ENCODE measurements around the gene SIRT3. TPM values are rescaled to one million over a fixed set of nuclear protein-coding genes. Genes with fewer than 3 reads are reported as not detected.
A peak's percentile ranks its signal among the peaks of the same experiment; 100 is the strongest.
"Not testable (repeated sequence)": the region's sequence is repeated elsewhere in the genome, so short reads cannot be mapped to it uniquely, and the experiment has no call there.

Gene SIRT3
- total RNA-seq, 3 donors from 2014 or later (not counting 1 experiment from before 2014, with no cell fraction given), result 20.1 to 24.2 (median 21.2) TPM

DNA sequence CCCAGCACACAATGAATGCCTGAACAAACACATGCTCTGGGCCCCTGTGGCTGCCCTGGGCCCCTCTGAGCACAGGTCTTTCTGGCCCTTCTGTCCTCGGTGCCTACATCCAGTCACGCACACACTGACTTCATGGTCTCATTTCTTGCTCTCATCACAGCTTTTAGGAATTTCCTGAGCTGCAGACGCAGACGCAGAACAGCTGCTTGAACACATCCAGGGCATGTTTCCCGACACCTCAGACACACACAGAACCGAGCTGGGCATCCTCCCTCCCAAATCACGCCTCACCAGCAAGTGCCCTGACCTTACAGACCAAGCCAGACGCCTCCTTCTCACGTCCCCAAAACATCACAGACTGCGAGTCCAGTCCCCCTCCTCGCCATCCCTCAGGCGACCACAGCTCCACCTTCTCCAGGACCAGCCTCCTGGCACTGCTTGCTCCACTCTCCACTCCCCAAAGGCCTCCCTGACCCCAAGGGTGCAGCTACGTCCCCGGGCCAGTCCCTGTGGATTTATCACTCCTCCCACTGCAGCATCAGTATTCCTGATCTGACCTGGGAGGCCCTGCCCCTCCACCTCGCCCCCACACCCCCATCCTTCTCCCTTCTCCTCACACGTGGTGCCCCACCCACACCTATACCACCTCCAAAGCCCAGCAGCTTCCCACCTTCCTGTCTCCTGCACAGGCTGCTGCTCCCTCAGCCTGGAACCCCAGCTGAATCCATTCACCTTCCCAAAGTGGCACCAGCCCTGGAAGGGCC, 12.9 kb downstream of the SIRT3 start:
- Histone ChIP-seq H3K9me3 (ENCODE audit: control insufficient read depth, insufficient read depth, low read length) (no peaks in the 10 kb centered on the region), H3K36me3 (ENCODE audit: control insufficient read depth, insufficient read depth, low read length) (peaks cover 7% of the 10 kb centered on the region), H3K27me3 (ENCODE audit: control insufficient read depth, insufficient read depth, low read length) (no peaks in the 10 kb centered on the region), H3K4me1 (ENCODE audit: control insufficient read depth, insufficient read depth, low read length) (no peaks in the 10 kb centered on the region), H3K27ac (ENCODE audit: low read length) (no peak overlapping the region), H3K4me3 (ENCODE audit: low read length) (no peak overlapping the region)
- DNase-seq (no peak), ATAC-seq (no peak)
- H3K4me3 Mint-ChIP-seq, result no peak overlapping the region
- intact Hi-C loops (cut with micrococcal nuclease), result no loop called here
- WGBS (ENCODE audit: insufficient coverage), result 92% methylated on average over 16 of the region's 16 CpGs
- peaks cover 0 to under 1% of the 10 kb centered on the region in 2 donors for H3K4me1 Mint-ChIP-seq
- TF ChIP-seq, protein P1, sequence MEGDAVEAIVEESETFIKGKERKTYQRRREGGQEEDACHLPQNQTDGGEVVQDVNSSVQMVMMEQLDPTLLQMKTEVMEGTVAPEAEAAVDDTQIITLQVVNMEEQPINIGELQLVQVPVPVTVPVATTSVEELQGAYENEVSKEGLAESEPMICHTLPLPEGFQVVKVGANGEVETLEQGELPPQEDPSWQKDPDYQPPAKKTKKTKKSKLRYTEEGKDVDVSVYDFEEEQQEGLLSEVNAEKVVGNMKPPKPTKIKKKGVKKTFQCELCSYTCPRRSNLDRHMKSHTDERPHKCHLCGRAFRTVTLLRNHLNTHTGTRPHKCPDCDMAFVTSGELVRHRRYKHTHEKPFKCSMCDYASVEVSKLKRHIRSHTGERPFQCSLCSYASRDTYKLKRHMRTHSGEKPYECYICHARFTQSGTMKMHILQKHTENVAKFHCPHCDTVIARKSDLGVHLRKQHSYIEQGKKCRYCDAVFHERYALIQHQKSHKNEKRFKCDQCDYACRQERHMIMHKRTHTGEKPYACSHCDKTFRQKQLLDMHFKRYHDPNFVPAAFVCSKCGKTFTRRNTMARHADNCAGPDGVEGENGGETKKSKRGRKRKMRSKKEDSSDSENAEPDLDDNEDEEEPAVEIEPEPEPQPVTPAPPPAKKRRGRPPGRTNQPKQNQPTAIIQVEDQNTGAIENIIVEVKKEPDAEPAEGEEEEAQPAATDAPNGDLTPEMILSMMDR (IDR thresholded peaks at IDR 0.05), result no peak
- H3K9me3 Mint-ChIP-seq, result no peaks in the 10 kb centered on the region
- H3K27ac Mint-ChIP-seq, result no peak overlapping the region
- H3K36me3 Mint-ChIP-seq, result peaks cover 7% of the 10 kb centered on the region
- H3K27me3 Mint-ChIP-seq (ENCODE audit: low read depth in 2 of 2), result no peaks in the 10 kb centered on the region

DNA sequence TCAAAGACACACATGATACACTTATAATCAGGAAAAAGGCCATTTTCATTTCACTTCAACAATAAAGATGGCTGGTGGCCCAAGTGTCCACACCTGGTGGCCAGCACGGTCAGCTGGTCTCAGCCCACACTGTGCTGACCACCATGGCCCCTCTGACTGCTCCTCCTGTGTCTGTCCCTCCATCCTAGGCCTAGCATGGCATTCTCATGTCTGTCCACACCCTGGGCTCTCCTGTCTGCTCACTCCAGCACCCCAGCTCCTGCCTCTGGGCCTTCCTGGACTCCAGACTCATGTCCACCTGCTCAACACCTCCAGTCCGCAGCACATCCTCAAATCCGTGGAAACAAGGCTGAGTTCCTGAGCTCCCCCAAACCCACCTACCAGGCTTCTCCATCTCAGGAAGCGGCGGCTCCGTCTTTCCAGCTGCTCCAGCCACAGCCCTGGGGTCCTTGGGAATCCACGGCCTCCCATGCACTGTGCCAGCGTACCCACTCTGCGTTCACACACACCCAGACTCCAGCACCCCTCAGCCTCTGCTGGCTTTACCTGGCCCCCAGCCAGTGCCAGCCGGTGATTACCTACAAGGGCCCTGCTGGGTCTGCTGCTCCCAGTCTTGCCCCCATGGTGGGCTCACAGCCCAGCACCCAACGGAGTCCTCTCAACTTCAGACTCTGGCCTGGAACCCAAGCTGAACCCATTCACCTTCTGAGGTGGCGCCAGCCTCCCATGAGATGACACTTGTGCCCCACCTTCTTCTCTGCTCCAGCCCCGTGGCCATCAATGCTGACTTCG, 13.9 kb downstream of the SIRT3 start:
- peaks cover 7% of the 10 kb centered on the region for H3K36me3 Mint-ChIP-seq
- WGBS (ENCODE audit: insufficient coverage), result 96% methylated on average over 14 of the region's 14 CpGs
- Histone ChIP-seq H3K36me3 (ENCODE audit: control insufficient read depth, insufficient read depth, low read length) (peaks cover 7% of the 10 kb centered on the region), H3K27ac (ENCODE audit: low read length) (no peak overlapping the region), H3K4me1 (ENCODE audit: control insufficient read depth, insufficient read depth, low read length) (no peaks in the 10 kb centered on the region), H3K27me3 (ENCODE audit: control insufficient read depth, insufficient read depth, low read length) (no peaks in the 10 kb centered on the region), H3K4me3 (ENCODE audit: low read length) (no peak overlapping the region), H3K9me3 (ENCODE audit: control insufficient read depth, insufficient read depth, low read length) (no peaks in the 10 kb centered on the region)
- TF ChIP-seq, protein P1 (IDR thresholded peaks at IDR 0.05), result no peak
- H3K4me1 Mint-ChIP-seq, result peaks cover 7 to 9% of the 10 kb centered on the region in 2 donors
- intact Hi-C loops (cut with micrococcal nuclease), result no loop called here
- no peak overlapping the region for H3K4me3 Mint-ChIP-seq
- ATAC-seq (no peak), DNase-seq (no peak)
- no peaks in the 10 kb centered on the region for H3K9me3 Mint-ChIP-seq
- H3K27me3 Mint-ChIP-seq (ENCODE audit: low read depth in 2 of 2), result no peaks in the 10 kb centered on the region
- H3K27ac Mint-ChIP-seq, result peak overlapping the region in 1 of 2 donors; percentile 64

DNA sequence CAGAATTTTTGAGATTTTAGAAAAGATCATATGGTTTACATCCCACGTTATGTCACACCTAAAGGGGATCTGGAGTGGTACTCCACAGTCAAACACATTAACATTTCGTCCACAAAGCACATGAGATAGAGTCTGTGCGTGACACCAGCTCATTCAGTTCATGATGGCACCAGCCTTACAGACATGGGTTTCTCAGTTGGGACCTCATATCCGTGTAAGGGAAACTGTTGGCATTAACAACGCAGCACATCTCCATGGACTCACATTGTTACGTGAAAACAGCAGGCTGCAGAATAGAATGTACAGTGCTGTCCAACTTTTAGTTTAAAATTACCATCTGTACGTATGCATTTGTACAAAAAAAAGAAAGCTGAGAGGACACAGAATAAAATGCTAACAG, 14.6 kb downstream of the SIRT3 start:
- no peaks in the 10 kb centered on the region for H3K9me3 Mint-ChIP-seq
- WGBS (ENCODE audit: insufficient coverage), result 95% methylated on average over 7 of the region's 7 CpGs
- peaks cover 7% of the 10 kb centered on the region for H3K36me3 Mint-ChIP-seq
- intact Hi-C loops (cut with micrococcal nuclease), result no loop called here
- H3K9me3 ChIP-seq (ENCODE audit: control insufficient read depth, insufficient read depth, low read length), result no peaks in the 10 kb centered on the region
- H3K27me3 Mint-ChIP-seq (ENCODE audit: low read depth in 2 of 2), result no peaks in the 10 kb centered on the region
- H3K4me3 Mint-ChIP-seq, result no peak overlapping the region
- no peak overlapping the region for H3K27ac ChIP-seq (ENCODE audit: low read length)
- H3K27ac Mint-ChIP-seq, result no peak overlapping the region
- ATAC-seq (no peak), DNase-seq (no peak)
- H3K36me3 ChIP-seq (ENCODE audit: control insufficient read depth, insufficient read depth, low read length), result peaks cover 7% of the 10 kb centered on the region
- TF ChIP-seq, protein P1 (IDR thresholded peaks at IDR 0.05), result no peak
- no peaks in the 10 kb centered on the region for H3K27me3 ChIP-seq (ENCODE audit: control insufficient read depth, insufficient read depth, low read length)
- H3K4me1 Mint-ChIP-seq, result peaks cover 7 to 9% of the 10 kb centered on the region in 2 donors
- no peaks in the 10 kb centered on the region for H3K4me1 ChIP-seq (ENCODE audit: control insufficient read depth, insufficient read depth, low read length)
- H3K4me3 ChIP-seq (ENCODE audit: low read length), result no peak overlapping the region

DNA sequence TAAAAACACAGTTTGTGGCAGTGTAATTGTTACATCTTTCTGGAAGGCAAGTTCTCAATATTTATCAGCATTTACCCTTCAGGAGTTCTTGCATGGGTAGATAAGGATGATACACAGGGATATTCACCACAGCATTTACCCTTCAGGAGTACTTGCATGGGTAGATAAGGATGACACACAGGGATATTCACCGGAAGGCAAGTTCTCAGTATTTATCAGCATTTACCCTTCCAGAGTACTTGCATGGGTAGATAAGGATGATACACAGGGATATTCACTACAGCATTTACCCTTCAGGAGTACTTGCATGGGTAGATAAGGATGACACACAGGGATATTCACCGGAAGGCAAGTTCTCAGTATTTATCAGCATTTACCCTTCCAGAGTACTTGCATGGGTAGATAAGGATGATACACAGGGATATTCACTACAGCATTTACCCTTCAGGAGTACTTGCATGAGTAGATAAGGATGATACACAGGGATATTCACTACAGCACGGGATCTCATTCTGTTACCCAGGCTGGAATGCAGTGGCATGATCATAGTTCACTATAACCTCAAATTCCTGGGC, 15.4 kb downstream of the SIRT3 start:
- H3K4me1 Mint-ChIP-seq; H3K9me3 Mint-ChIP-seq; H3K4me3 Mint-ChIP-seq; H3K27me3 ChIP-seq (ENCODE audit: control insufficient read depth, insufficient read depth, low read length); H3K27ac Mint-ChIP-seq; H3K4me1 ChIP-seq (ENCODE audit: control insufficient read depth, insufficient read depth, low read length); H3K4me3 ChIP-seq (ENCODE audit: low read length); H3K36me3 Mint-ChIP-seq; H3K27ac ChIP-seq (ENCODE audit: low read length); H3K27me3 Mint-ChIP-seq (ENCODE audit: low read depth in 2 of 2); ATAC-seq; DNase-seq; intact Hi-C loops (cut with micrococcal nuclease); H3K9me3 ChIP-seq (ENCODE audit: control insufficient read depth, insufficient read depth, low read length): not testable (repeated sequence)
- WGBS (ENCODE audit: insufficient coverage), result 100% methylated on average over 1 of the region's 3 CpGs
- H3K36me3 ChIP-seq (ENCODE audit: control insufficient read depth, insufficient read depth, low read length), result peaks cover 11% of the 10 kb centered on the region

All from natural killer cell (primary cell).